ENCODE measurements around the gene SYNE2. TPM values are rescaled to one million over a fixed set of nuclear protein-coding genes. Genes with fewer than 3 reads are reported as not detected.

Gene SYNE2
- total and polyA plus RNA-seq, 4 donors: 12.0 to 79.9 (median 19.5) TPM

DNA sequence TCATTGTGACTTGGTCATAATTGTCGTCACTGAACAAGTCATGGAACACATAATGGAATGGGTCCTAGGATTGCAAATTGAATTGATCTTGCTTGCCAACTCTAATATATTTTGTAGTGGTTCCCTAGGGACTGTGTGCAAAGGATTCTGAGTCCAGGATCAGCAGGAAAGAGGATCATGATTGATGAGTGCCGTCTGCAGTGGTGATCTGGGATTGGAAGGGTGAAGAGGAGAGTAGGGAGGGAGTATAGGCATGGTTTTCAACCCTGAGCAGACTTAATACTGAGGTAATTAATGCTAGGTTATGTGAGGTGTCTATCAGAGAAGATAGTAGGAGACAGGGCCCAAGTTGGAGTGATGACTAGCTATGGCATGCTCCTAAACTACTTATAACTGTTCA lies 272.5 kb downstream of the SYNE2 start:
- no peak for DNase-seq (ENCODE audit: low spot score)
- Histone ChIP-seq H3K4me3 (ENCODE audit: low read depth in 1 of 3, low read length in 3 of 3) (no peak overlapping the region), H3K27ac (ENCODE audit: low read depth in 1 of 2, low read length in 2 of 2) (no peak overlapping the region), H3K27me3 (ENCODE audit: control insufficient read depth in 4 of 4, insufficient read depth in 4 of 4, low read length in 3 of 4) (no peaks in the 10 kb centered on the region), H3K36me3 (ENCODE audit: control insufficient read depth in 4 of 4, insufficient read depth in 3 of 4, low read depth in 1 of 4, low read length in 3 of 4) (peaks cover 9 to 72% (median 70%) of the 10 kb centered on the region in 4 donors), H3K4me1 (ENCODE audit: control insufficient read depth in 4 of 4, insufficient read depth in 4 of 4, low read length in 3 of 4) (no peaks in the 10 kb centered on the region), H3K9ac (ENCODE audit: low read depth in 1 of 2, low read length in 2 of 2) (no peak overlapping the region), H3K9me3 (ENCODE audit: control insufficient read depth in 4 of 4, low read length in 3 of 4) (no peaks in the 10 kb centered on the region)
- 93% methylated on average over 2 of the region's 2 CpGs for WGBS
- TF ChIP-seq RAD21 (IDR thresholded peaks at IDR 0.05) (no peak), HNF4A (conservative IDR thresholded peaks at IDR 0.05) (no peak), NR2F2 (IDR thresholded peaks at IDR 0.05) (no peak), FOXA1 (IDR thresholded peaks at IDR 0.05) (no peak), JUND (IDR thresholded peaks at IDR 0.05) (no peak), GABPA (IDR thresholded peaks at IDR 0.05 in 1 of 2, conservative IDR thresholded peaks at IDR 0.05 in 1 of 2) (no peak), TAF1 (conservative IDR thresholded peaks at IDR 0.05) (no peak)

DNA sequence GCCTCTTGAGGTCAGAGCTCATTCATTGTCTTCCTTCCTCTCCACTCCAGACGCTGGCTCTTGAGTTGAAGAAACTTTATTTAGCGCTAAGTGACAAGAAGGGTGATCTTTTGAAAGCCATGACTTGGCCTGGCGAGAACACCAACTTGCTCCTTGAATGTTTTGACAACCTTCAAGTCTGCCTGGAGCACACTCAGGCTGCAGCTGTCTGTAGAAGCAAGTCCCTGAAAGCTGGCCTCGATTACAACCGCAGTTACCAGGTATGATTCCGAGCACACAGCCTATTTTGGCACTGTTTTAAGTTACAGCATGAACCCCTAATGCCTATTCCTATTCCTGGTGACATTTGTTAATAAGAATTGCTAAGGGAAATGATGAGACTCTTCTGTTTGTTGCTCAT lies 273.7 kb downstream of the SYNE2 start:
- WGBS: 95% methylated on average over 6 of the region's 6 CpGs
- H3K9ac ChIP-seq (ENCODE audit: low read depth in 1 of 2, low read length in 2 of 2): no peak overlapping the region
- peaks cover 5 to 75% (median 68%) of the 10 kb centered on the region in 4 donors for H3K36me3 ChIP-seq (ENCODE audit: control insufficient read depth in 4 of 4, insufficient read depth in 3 of 4, low read depth in 1 of 4, low read length in 3 of 4)
- no peak overlapping the region for H3K27ac ChIP-seq (ENCODE audit: low read depth in 1 of 2, low read length in 2 of 2)
- no peaks in the 10 kb centered on the region for H3K4me1 ChIP-seq (ENCODE audit: control insufficient read depth in 4 of 4, insufficient read depth in 4 of 4, low read length in 3 of 4)
- TF ChIP-seq, protein P1, sequence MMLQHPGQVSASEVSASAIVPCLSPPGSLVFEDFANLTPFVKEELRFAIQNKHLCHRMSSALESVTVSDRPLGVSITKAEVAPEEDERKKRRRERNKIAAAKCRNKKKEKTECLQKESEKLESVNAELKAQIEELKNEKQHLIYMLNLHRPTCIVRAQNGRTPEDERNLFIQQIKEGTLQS (IDR thresholded peaks at IDR 0.05): no peak
- TF ChIP-seq, protein P2, sequence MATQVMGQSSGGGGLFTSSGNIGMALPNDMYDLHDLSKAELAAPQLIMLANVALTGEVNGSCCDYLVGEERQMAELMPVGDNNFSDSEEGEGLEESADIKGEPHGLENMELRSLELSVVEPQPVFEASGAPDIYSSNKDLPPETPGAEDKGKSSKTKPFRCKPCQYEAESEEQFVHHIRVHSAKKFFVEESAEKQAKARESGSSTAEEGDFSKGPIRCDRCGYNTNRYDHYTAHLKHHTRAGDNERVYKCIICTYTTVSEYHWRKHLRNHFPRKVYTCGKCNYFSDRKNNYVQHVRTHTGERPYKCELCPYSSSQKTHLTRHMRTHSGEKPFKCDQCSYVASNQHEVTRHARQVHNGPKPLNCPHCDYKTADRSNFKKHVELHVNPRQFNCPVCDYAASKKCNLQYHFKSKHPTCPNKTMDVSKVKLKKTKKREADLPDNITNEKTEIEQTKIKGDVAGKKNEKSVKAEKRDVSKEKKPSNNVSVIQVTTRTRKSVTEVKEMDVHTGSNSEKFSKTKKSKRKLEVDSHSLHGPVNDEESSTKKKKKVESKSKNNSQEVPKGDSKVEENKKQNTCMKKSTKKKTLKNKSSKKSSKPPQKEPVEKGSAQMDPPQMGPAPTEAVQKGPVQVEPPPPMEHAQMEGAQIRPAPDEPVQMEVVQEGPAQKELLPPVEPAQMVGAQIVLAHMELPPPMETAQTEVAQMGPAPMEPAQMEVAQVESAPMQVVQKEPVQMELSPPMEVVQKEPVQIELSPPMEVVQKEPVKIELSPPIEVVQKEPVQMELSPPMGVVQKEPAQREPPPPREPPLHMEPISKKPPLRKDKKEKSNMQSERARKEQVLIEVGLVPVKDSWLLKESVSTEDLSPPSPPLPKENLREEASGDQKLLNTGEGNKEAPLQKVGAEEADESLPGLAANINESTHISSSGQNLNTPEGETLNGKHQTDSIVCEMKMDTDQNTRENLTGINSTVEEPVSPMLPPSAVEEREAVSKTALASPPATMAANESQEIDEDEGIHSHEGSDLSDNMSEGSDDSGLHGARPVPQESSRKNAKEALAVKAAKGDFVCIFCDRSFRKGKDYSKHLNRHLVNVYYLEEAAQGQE (IDR thresholded peaks at IDR 0.05): no peak
- TF ChIP-seq HNF4G (IDR thresholded peaks at IDR 0.05) (no peak), SP1 (IDR thresholded peaks at IDR 0.05) (no peak), GABPA (IDR thresholded peaks at IDR 0.05 in 1 of 2, conservative IDR thresholded peaks at IDR 0.05 in 1 of 2) (no peak), TAF1 (conservative IDR thresholded peaks at IDR 0.05) (no peak), FOXA1 (IDR thresholded peaks at IDR 0.05) (no peak), RXRA (IDR thresholded peaks at IDR 0.05) (no peak), JUND (IDR thresholded peaks at IDR 0.05) (no peak), RAD21 (IDR thresholded peaks at IDR 0.05) (no peak), YY1 (IDR thresholded peaks at IDR 0.05) (no peak)
- TF ChIP-seq, protein P3, sequence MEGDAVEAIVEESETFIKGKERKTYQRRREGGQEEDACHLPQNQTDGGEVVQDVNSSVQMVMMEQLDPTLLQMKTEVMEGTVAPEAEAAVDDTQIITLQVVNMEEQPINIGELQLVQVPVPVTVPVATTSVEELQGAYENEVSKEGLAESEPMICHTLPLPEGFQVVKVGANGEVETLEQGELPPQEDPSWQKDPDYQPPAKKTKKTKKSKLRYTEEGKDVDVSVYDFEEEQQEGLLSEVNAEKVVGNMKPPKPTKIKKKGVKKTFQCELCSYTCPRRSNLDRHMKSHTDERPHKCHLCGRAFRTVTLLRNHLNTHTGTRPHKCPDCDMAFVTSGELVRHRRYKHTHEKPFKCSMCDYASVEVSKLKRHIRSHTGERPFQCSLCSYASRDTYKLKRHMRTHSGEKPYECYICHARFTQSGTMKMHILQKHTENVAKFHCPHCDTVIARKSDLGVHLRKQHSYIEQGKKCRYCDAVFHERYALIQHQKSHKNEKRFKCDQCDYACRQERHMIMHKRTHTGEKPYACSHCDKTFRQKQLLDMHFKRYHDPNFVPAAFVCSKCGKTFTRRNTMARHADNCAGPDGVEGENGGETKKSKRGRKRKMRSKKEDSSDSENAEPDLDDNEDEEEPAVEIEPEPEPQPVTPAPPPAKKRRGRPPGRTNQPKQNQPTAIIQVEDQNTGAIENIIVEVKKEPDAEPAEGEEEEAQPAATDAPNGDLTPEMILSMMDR (IDR thresholded peaks at IDR 0.05; ENCODE audit: low read depth, low read length, missing input control): no peak
- TF ChIP-seq, protein P4, sequence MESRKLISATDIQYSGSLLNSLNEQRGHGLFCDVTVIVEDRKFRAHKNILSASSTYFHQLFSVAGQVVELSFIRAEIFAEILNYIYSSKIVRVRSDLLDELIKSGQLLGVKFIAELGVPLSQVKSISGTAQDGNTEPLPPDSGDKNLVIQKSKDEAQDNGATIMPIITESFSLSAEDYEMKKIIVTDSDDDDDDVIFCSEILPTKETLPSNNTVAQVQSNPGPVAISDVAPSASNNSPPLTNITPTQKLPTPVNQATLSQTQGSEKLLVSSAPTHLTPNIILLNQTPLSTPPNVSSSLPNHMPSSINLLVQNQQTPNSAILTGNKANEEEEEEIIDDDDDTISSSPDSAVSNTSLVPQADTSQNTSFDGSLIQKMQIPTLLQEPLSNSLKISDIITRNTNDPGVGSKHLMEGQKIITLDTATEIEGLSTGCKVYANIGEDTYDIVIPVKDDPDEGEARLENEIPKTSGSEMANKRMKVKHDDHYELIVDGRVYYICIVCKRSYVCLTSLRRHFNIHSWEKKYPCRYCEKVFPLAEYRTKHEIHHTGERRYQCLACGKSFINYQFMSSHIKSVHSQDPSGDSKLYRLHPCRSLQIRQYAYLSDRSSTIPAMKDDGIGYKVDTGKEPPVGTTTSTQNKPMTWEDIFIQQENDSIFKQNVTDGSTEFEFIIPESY (IDR thresholded peaks at IDR 0.05): no peak
- no peaks in the 10 kb centered on the region for H3K27me3 ChIP-seq (ENCODE audit: control insufficient read depth in 4 of 4, insufficient read depth in 4 of 4, low read length in 3 of 4)
- no peaks in the 10 kb centered on the region for H3K9me3 ChIP-seq (ENCODE audit: control insufficient read depth in 4 of 4, low read length in 3 of 4)
- H3K4me3 ChIP-seq (ENCODE audit: low read depth in 1 of 3, low read length in 3 of 3): no peak overlapping the region
- DNase-seq (ENCODE audit: low spot score): no peak

All from liver (tissue), 9 donors.